T47D (cell line): ENCODE results near the gene DPYSL5.

Source experiments
- DNase-seq, 2 experiments: peaks; one replicate each; pipeline versions ENCODE4 v3.0.0 to v3.0.0-alpha.2; 2011 to 2012; ENCODE audit warnings: low read depth in 1 of 2, low spot score in 1 of 2
- JUND ChIP-seq: IDR thresholded peaks from 2 replicates; pipeline ENCODE4 v1.6.1; 2012; ENCODE audit warnings: low read depth
- in situ Hi-C: cut with HindIII; loops from 2 replicates; pipeline ENCODE4 v1.10.0; 2016; ENCODE audit warnings: low sequenced_read_pairs, low pct_unique_long_range_greater_than_20kb

Gene DPYSL5

DNA sequence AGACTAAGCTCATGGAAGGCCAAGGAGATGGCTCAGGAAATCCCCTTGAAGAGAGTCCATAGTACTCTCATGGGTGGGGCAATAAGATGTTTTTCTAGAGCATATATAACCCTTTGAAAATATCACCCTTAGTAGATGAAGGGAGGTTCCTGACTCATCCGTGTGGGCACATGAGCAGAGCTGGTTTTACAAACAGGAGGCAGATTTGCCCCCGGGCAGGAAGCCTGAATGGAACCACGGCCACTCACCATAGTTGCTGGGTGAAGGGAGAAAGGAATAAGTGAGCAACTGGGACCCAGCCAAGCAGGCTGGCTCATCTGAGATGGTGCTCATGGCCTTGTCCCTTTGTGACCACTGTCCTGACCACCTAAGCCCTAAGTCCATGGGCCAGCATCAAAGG lies 93.6 kb downstream of the DPYSL5 start:
- TF ChIP-seq JUND: no peak
- peak in 1 of 2 experiments; percentile 18 for DNase-seq
- in situ Hi-C loops: no loop called here

DNA sequence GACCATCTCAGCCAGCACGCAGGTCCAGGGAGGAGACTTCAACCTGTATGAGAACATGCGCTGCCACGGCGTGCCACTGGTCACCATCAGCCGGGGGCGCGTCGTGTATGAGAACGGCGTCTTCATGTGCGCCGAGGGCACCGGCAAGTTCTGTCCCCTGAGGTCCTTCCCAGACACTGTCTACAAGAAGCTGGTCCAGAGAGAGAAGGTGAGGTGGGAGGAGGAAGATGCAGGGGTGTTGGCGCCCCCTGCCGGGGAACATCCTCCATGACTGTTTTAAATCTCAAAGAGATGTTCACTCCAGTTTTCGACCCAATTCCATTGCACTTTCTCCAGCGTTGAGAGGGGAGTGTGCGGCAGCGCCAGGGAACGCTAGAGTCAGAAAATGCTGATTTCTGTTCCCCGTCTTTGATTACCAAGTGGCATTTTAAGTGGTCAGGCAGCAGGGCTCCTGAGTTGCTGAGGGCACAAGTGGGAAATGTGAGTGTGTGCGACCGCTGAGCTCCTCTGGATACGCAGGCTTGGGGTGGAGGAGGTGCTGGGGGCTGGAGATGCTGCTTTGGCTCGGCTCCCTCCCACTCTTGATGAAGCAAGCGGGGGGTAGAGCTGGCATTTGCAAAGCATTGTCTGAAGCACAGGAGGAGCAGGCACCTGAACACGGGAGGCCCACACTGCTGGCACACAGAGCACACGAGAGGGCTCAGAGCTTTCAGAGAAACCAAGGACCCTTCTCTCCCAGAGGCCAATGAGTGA lies 94.8 kb downstream of the DPYSL5 start:
- DNase-seq: peak; percentile 52 to 67
- in situ Hi-C loops: no loop called here
- TF ChIP-seq JUND: no peak

DNA sequence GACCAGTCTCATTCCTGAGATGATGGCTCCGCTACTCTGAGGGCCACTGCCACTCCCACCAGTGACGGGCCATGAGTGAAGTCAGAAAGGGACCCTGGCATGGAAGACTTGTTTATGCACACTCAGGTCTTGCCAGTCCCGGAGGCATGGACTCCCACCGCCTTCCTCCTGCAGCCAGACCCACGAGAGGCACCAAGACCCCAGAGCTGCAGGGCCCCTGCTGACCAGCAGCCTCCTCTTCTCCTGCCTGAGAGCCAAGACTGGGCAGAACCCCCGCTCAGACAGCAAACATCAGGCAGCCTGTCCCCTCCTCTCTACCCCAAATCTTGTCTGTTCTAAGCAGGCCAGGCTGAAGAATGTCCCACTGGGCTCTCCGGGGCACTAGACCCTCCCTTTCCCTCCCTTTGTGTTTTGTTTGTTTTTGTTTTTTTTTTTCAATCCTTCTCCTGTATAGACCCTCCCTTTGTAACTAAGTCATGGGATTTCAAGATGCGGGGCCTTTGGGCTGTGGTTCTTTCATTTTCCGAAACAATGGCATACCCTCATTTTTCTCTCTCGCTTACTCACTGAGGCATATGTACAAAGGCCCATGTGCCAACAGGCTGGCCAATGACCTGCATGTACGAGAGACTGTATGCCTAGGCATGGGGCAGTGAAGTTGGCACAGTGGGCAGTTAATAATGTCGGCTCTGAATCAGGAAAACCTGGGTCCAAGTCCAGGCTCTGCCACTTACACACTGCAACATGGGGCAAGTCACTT lies 98.2 kb downstream of the DPYSL5 start:
- no peak for TF ChIP-seq JUND
- no peak for DNase-seq
- in situ Hi-C loops: no loop called here

DNA sequence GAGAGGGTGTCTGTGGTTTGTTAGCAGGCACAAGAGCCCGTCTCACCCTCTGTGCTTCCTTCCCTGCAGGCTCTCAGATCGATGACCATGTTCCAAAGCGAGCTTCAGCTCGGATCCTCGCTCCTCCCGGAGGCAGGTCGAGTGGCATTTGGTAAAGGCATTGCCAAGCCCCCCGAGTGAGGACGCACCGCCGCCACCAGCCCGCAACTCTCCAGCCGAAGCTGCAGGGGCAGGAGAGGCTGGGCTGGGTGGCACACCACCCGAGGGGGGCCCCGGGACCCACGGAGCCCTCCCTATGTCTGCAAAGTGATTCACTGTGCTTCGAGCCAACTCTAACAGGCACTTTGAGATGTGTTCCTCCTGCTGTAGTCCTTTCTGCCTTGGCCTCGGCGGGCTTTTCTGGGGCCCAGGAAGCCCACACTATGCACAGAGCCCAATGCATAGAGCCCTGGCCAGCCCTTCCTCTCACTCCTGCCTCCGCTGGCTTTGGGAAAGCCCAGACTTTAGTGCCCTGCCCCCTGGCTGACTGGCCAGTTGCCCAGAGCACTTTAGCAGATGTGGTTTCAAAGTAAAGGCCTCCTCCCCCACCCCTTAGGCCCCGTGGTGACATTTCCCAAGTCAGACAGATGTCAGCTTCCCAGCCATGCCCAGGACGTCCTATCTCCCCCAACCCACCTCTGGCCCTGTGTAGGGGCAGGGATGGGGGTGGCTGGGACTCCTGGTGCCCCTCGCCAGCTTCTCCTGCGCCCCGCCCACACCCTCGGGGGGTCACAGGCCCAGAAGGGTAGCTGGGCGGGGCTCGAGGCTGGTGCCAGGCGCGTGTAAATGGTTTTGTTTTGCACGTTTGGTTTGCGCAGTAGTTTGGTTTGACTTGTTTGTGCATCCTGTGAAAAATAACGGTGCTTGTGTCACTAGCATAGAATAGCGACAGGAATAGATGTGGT lies 99.2 kb downstream of the DPYSL5 start:
- in situ Hi-C loops: no loop called here
- TF ChIP-seq JUND: no peak
- no peak for DNase-seq

DNA sequence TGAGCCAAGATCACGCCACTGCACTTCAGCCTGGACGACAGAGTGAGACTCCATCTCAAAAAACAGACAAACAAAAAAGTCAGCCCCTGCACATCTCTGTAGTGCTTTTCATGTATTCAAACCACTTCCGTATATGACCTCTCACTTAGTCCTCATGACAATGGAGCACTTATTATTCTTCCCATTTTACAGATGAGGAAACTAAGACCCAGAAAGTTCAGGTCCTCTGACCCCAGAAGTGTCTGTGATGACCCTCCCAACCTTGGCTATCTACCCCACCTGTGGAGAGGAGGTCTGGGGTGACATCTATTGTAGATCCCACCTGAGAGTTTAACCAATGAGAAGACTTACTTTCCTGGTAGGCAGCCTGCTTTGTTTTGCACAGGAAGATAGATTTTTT lies 100.9 kb downstream of the DPYSL5 start:
- no peak for TF ChIP-seq JUND
- in situ Hi-C loops: no loop called here
- no peak for DNase-seq

DNA sequence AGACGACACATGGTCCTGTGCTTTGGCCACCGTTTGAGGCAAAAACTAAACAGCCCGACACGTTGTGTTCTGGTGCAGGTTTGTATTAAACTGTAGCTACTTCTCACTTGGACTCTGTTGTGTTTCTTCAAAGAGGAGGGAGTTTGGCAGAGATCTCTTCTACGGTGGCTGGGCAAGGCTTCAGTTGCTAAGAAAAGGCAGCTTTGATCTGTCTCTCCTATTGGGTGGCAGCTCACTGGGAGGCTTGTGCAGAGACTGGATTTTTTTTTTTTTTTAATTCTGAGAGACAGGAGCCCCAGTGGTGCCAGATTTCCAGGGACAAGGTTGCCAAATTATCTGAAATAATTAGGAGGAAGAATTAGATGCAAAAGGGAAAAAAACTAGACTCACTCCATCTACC lies 102.3 kb downstream of the DPYSL5 start:
- no peak for TF ChIP-seq JUND
- in situ Hi-C loops: no loop called here
- DNase-seq: no peak

DNA sequence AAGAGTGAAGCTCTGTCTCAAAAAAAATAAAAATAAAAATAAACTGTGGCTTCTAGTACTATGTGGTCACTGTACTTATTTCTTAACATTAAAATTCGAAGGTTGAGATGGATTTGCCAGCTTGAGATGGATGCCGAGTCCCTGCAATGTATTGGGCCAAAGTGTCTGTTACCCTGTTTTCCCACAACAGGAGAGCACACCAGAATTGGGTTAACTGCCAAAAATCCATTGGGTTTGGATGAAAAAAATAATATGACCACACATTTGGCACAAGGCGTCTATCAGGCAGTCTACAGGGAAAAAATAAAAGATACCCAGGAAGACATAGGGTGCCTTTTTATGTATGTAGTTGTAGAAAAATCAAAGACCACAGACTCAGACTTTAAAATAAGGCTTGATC lies 103.3 kb downstream of the DPYSL5 start:
- DNase-seq: no peak
- in situ Hi-C loops: no loop called here
- no peak for TF ChIP-seq JUND

DNA sequence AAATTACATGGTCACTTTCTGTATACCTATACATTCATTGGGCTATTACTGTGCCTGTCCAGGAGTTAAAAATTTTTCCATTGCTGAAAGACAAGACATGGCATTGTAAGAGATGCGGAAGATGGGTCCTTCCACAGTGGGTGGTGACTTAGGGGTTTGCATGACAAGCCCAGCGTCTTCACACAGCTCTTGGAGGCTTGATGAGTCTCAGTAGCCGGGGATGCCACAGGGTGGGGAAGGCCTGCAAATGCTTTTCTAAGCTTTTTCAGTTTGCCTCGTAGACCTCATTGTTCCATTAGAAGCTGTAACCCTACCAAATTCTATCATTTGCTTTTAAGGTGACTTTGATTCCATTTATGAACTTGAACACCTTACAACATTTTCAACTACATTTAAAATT lies 104.4 kb downstream of the DPYSL5 start:
- no peak for DNase-seq
- in situ Hi-C loops: no loop called here
- no peak for TF ChIP-seq JUND

DNA sequence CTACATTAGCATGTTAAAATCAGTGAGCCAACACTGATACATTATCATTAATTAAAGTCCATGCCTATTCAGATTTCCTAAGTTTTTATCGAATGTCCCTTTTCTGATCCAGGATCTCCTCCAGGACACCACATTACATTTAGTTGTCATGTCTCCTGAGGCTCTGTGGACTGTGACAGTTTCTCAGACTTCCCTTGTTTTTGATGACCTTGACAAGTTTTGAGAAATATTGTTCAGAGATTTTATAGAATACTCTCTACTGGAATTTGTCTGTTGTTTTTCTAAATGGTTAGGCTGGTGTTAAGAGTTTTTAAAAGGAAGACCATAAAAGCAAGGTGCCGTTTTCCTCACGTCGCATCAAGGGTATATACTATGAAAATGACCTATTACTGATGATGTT lies 106.2 kb downstream of the DPYSL5 start:
- DNase-seq: no peak
- TF ChIP-seq JUND: no peak
- in situ Hi-C loops: no loop called here

DNA sequence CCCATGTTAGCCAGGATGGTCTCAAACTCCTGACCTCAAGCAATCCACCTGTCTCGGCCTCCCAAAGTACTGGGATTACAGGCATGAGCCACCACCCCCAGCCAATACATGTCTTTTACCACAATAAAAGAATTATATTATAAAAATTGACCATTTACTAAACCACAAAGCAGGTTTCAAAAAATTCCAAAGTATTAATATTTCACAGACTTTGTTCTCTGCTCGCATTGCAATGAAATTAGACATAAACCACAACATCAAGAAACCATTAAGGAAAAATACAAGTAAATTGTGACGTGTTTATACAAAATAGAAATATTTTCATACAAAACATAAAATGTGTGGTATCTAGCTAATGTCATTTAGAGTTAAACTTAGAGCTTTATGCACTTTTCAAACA lies 109.1 kb downstream of the DPYSL5 start:
- in situ Hi-C loops: no loop called here
- DNase-seq: no peak
- TF ChIP-seq JUND: no peak

DNA sequence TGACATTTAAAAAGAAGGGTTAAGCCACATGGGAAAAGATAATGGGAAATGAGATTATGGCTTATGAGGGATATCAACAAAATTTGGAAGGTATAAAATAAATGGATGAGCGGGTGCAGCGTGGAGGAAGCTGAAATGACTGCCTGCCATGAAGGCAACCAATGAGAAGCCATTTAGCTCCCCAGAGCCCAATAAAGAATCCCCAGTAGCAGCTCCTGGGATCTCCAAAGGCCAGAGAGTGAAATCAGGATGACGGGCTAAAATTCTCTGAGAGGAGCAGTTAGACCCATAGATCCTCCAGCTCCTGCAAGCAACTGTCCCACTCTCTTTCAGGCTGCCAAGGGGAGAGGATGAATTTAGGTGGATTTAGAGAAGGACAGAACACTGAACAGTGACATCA lies 109.6 kb downstream of the DPYSL5 start:
- no peak for TF ChIP-seq JUND
- in situ Hi-C loops: no loop called here
- DNase-seq: no peak

DNA sequence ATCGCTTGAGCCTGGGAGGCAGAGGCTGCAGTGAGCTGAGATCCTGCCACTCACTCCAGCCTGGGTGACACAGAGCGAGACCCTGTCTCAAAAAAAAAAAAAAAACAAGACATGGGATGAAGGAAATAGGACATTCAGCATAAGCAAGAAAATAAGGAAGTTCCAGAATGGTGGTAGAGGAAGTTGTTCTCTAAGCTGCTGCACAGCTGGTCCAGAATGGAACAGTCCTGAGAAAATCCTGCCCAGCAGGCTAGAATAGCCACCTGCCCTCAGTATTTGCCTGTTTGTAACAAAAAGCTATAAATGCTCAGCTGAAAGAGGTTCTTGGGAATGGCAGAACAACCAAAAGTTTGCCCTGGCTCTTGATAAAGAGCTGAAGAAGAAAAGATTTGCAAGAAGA lies 111.4 kb downstream of the DPYSL5 start:
- in situ Hi-C loops: no loop called here
- no peak for DNase-seq

More for the DNA sequence above, 111.4 kb downstream of the DPYSL5 start:
- TF ChIP-seq JUND: no peak
